ENCODE measurements around the gene TRIM38.

- no peak for TF ChIP-seq CTCF (IDR thresholded peaks at IDR 0.05; ENCODE audit: borderline replicate concordance, extremely low read depth, low read length, poor library complexity, severe bottlenecking)
- TF ChIP-seq EZH2 (IDR thresholded peaks at IDR 0.05; ENCODE audit: borderline replicate concordance, low read depth, low read length, severe bottlenecking) = no peak
These were observed 13.4 kb downstream of the TRIM38 start for GRCh38 chr6:25975923-25976560.

Data from DND-41 (cell line).